ENCODE measurements around the gene KLRC4.
"Not testable (repeated sequence)": the region's sequence is repeated elsewhere in the genome, so short reads cannot be mapped to it uniquely, and the experiment has no call there.

DNA sequence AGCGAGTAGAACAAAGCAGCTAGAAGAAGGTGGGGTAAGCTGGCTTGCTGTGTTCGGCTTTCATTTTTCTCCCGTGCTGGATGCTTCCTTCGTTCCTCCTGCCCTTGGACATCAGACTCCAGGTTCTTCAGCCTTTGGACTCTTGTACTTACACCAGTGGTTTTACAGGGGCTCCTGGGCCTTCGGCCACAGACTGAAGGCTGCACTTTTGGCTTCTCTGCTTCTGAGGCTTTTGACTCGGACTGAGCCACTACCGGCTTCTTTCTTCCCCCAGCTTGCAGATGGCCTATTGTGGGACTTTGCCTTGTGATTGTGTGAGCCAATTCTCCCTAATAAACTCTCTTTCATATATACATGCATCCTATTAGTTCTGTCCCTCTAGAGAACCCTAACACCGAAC lies 16.4 kb upstream of the KLRC4 start:
- TF ChIP-seq, protein P1, sequence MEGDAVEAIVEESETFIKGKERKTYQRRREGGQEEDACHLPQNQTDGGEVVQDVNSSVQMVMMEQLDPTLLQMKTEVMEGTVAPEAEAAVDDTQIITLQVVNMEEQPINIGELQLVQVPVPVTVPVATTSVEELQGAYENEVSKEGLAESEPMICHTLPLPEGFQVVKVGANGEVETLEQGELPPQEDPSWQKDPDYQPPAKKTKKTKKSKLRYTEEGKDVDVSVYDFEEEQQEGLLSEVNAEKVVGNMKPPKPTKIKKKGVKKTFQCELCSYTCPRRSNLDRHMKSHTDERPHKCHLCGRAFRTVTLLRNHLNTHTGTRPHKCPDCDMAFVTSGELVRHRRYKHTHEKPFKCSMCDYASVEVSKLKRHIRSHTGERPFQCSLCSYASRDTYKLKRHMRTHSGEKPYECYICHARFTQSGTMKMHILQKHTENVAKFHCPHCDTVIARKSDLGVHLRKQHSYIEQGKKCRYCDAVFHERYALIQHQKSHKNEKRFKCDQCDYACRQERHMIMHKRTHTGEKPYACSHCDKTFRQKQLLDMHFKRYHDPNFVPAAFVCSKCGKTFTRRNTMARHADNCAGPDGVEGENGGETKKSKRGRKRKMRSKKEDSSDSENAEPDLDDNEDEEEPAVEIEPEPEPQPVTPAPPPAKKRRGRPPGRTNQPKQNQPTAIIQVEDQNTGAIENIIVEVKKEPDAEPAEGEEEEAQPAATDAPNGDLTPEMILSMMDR (IDR thresholded peaks at IDR 0.05; ENCODE audit: low read length) = not testable (repeated sequence)
- not testable (repeated sequence) for TF ChIP-seq EZH2 (IDR thresholded peaks at IDR 0.05; ENCODE audit: borderline replicate concordance, low read length)

Data from OCI-LY1 (cell line).